ENCODE data around the gene MIER1.

Gene MIER1

GRCh38 chr1:66999640-67000400 lies 75.0 kb downstream of the MIER1 start:
- no peak for DNase-seq (ENCODE audit: low read depth)

GRCh38 chr1:67001682-67002425 lies 77.1 kb downstream of the MIER1 start:
- DNase-seq (ENCODE audit: low read depth), result no peak

DNA sequence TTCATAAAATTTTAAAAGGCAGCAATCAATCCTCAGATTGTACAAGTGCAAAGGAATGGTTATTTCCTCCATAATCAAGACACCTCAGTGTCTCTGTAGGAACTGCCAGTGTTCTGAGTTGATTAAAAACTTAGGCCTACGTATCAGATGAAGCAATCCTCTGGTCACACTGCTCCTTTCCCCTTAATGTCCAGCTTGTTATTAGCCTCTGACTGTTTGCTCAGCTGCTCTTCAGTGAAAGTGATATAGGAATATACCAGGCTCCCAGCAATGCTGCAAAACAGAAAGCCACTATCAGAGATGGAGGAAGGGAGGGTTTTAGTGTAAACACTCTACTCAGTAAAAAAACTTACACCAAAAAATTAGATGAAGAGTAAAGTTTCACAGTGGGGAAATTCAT lies 79.4 kb downstream of the MIER1 start:
- DNase-seq (ENCODE audit: low read depth), result no peak

DNA sequence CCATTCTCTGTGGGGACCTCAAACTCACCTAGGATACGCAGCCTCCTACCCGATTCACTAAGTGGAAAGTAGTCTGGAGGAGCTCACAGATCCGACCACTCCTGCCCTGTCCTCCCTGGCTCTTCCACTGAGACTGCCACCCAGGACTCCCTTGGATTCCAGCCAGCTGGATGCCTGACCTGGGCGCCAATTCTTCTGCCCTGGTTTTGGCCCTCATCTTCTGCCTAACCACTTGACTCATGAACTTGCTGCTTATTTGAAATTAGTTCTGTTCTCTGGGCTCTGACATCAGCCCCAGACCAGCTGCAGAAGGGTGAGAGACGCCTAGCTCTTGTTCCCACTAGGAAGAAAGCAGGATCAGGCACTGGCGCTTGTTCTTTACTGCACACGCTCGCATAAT lies 80.3 kb downstream of the MIER1 start:
- no peak for DNase-seq (ENCODE audit: low read depth)

- no peak for DNase-seq (ENCODE audit: low read depth)
Measured at GRCh38 chr1:67009792-67010191, 85.0 kb downstream of the MIER1 start.

- no peak for DNase-seq (ENCODE audit: low read depth)
Measured at GRCh38 chr1:67013573-67013972, 88.8 kb downstream of the MIER1 start.

- no peak for DNase-seq (ENCODE audit: low read depth)
Measured at GRCh38 chr1:67018574-67018973, 93.8 kb downstream of the MIER1 start.

- DNase-seq (ENCODE audit: low read depth), result no peak
Measured at GRCh38 chr1:67019121-67019520, 94.3 kb downstream of the MIER1 start.

GRCh38 chr1:67019600-67020136 lies 94.9 kb downstream of the MIER1 start:
- DNase-seq (ENCODE audit: low read depth), result no peak

DNA sequence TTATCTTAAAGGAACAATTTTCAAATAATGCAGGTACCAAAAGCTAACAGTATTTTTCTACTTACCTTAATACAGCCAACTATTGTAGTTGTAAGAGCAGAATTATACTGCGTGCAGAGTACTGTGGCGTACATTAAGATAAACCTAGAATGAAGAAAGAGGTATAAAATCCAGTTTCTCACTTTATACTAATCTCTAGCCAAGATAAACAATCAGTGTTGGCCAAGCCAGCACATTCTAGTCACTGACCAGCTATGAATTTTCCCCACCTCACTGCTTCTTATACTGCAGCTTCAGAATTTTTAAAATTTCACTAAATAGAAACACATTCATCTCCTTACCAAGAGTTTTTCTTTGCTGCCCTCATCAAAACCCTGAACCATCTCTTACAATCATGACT lies 95.5 kb downstream of the MIER1 start:
- DNase-seq (ENCODE audit: low read depth), result no peak

DNA sequence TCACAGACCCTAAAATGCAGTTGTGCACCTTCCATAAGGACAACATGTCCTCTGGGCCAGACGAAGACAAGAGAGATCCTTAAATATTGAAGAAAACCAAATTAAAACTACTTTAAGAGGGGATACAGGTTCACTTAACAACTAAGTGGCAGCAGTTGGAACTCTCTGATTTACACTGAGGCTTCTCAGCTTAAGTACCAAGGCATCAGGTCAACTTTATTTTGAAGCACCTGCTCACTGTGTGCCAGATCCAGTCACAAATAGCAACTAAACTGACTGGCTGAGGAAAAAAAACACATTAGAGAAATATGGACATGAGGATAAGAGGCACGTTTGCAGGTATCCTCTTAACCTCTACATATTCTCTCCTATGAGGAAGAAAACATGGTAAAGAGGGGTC lies 96.0 kb downstream of the MIER1 start:
- DNase-seq (ENCODE audit: low read depth), result no peak

DNA sequence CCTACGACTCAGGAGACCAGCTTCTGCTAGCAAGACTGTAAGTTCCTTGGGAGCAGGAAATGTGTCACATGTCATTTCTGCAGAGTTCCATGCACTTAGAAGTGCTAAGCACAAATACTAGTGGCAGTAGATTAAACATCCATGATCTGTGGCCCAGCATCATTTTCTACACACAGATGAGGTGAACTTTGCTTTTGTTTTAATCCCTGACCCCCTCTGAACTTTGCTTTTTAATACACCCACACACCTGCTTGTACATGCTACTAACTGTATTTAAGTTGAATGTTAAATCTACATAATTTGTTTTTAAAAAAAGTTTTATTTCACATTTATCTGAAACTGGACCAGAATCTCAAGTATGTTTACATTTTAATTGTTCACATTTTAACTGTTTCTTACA lies 104.7 kb downstream of the MIER1 start:
- no peak for DNase-seq (ENCODE audit: low read depth)

DNA sequence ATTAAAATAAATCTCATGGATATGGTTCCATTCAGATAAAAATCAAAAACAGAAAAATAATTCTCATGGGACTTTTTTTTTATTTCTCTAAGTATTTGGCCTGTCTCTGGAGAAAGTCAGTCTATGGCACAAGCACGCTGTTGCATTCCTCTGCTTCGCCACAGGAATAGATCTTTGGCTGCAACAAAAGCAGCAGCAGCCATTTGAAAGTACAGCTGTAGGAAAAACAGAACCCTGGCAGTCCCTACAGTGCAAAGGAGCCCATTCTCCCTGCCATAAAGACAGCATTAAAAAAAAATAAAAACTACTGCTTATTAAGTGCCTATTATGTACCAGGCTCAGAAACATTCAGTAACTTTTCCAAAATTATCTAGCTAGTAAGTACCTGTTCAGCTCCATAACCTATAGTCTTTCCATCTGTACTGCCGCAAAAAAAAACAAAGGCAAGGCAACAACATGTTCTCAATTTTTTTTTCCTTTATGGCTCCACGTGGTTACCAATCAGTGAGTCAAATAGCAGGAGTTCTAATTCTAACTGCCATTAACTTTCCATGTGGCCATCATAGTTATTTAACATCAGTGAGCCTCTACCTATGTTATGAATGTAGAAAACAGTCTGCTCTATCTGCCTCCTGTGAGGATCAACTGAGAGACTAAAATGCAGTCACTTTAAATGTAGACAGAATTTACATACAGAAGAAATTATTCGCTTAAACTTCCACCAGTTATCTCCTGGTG lies 106.5 kb downstream of the MIER1 start:
- no peak for DNase-seq (ENCODE audit: low read depth)

- no peak for DNase-seq (ENCODE audit: low read depth)
Measured at GRCh38 chr1:67031859-67032247, 107.1 kb downstream of the MIER1 start.

Measured in activated T-cell treated with anti-CD3 and anti-CD28 coated beads for 1 hour (primary cell).